Epithelial cell of esophagus (primary cell): ENCODE data around the gene PLCXD3.

Experiments
- DNase-seq: peaks from one replicate; pipeline ENCODE4 v3.0.0; 2010; ENCODE audit warnings: low read depth
- H3K4me3 ChIP-seq: 2 replicates; pipeline ENCODE4 v1.5.1; 2011; ENCODE audit warnings: mild to moderate bottlenecking, low read length, control low read depth
- CTCF ChIP-seq: IDR thresholded peaks from 2 replicates; pipeline ENCODE4 v1.5.1; 2011; ENCODE audit warnings: low read depth, mild to moderate bottlenecking, low read length, control low read depth, inconsistent platforms; ENCODE audit not compliant: insufficient read depth; ENCODE audit errors: missing control alignments

PLCXD3 gene

GRCh38 chr5:41284938-41285337, 225.5 kb downstream of the PLCXD3 start:
- H3K4me3 ChIP-seq: no peak overlapping the region
- TF ChIP-seq CTCF: no peak
- no peak for DNase-seq

GRCh38 chr5:41281215-41281810, 229.1 kb downstream of the PLCXD3 start:
- no peak for DNase-seq
- TF ChIP-seq CTCF: no peak
- H3K4me3 ChIP-seq: no peak overlapping the region

GRCh38 chr5:41279040-41279439, 231.4 kb downstream of the PLCXD3 start:
- no peak overlapping the region for H3K4me3 ChIP-seq
- TF ChIP-seq CTCF: no peak
- DNase-seq: no peak

GRCh38 chr5:41277476-41278245, 232.7 kb downstream of the PLCXD3 start:
- no peak overlapping the region for H3K4me3 ChIP-seq
- no peak for TF ChIP-seq CTCF
- DNase-seq: no peak

- TF ChIP-seq CTCF: no peak
- H3K4me3 ChIP-seq: no peak overlapping the region
- no peak for DNase-seq
Measured at GRCh38 chr5:41275813-41276512, 234.4 kb downstream of the PLCXD3 start.

GRCh38 chr5:41270423-41271251, 239.8 kb downstream of the PLCXD3 start:
- no peak overlapping the region for H3K4me3 ChIP-seq
- peak; percentile 71 for DNase-seq
- TF ChIP-seq CTCF: peak; percentile 88
